ENCODE results near the gene KCNN3. TPM values are rescaled to one million over a fixed set of nuclear protein-coding genes. Genes with fewer than 3 reads are reported as not detected.

KCNN3 gene
- total and polyA plus RNA-seq, 2 of the 8 experiments (the other 6 are each of a cell fraction or from before 2014, with no cell fraction given) = 2.8 to 3.7 TPM

DNA sequence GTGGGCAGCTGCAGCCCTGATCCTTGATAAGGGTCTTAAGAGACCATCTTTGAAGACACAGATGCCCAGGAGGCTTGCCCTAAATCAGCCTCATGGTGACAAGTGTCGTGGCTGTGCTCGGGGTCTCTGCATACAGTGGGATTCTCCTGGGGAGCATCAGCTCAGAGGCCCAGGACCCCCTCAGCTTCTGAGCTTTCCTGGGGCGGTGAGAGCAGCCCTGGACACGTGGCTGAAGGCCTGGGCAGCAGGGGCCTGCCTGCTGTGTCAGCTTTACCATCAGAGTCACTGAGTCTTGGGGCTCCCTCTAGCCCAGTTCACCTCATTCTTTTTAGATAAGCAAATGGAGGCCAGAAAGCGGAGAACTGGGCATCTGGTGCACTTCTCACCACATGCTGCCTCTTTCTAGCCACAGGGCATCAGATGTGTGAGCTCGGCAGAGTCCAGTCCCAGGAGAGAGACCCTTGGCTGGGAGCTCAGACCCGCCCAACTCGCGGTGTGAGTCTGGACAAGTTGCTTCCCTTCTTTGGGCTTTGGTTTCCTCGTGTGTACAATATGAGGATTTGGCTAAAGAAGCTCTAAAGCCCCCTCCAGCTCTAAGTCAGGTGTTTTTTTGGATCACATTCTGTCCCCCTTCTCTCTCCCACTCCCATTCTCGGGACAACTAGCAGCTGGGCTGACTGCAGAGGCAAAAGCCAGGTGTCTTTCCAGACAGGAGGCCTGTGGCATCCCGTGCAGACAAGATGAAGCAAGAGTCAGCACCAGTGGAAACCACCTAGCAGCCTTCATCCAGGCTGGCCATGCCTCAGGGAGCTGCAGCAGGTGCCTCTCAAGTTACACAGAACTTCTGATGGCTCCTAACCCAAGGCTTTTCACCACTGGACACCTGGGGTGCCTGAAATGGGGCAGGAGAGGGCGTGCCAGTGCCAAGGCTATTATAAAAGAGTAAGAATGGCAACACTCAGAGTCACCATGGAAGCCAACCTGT lies 119.1 kb downstream of the KCNN3 start:
- Histone ChIP-seq H3K23ac (ENCODE audit: insufficient read length) (no peak overlapping the region), H2AFZ (ENCODE audit: low read length) (no peak overlapping the region), H3K9me3 (ENCODE audit: insufficient read depth in 2 of 2, low read depth in 1 of 2, low read length in 1 of 2) (no peaks in the 10 kb centered on the region), H3K4me3 (ENCODE audit: extremely low read depth in 1 of 4, insufficient read depth in 2 of 4, low read depth in 3 of 4, low read length in 4 of 4) (no peak overlapping the region), H2BK120ac (replicated peaks; ENCODE audit: low read depth, low read length) (no peak overlapping the region), H3K4ac (replicated peaks; ENCODE audit: insufficient read length, low read depth, low read length) (no peak overlapping the region), H2BK15ac (ENCODE audit: low read length) (0 out of 2 replicates have a peak overlapping the region, but pooled peaks have one; percentile 10), H3K18ac (ENCODE audit: extremely low read depth, low read length) (no peak overlapping the region), H4K8ac (ENCODE audit: extremely low read depth, insufficient read depth, low read length) (no peak overlapping the region), H2BK12ac (ENCODE audit: low read depth, low read length) (no peak overlapping the region), H4K20me1 (replicated peaks in 1 of 2; ENCODE audit: control insufficient read depth in 1 of 2, insufficient read depth in 2 of 2, low read length in 2 of 2) (no peaks in the 10 kb centered on the region), H3K79me2 (ENCODE audit: control insufficient read depth in 1 of 2, insufficient read depth in 2 of 2, low read length in 2 of 2) (no peaks in the 10 kb centered on the region), H3K4me1 (replicated peaks in 1 of 4; ENCODE audit: control insufficient read depth in 3 of 4, insufficient read depth in 4 of 4, low read length in 3 of 4) (peaks cover 0 to 14% (median 7%) of the 10 kb centered on the region in 4 experiments; a peak in 6 of 7 replicates), H3K23me2 (ENCODE audit: low read depth, low read length) (no peaks in the 10 kb centered on the region), H3K14ac (ENCODE audit: insufficient read length) (no peak overlapping the region), H2BK20ac (ENCODE audit: low read length) (no peak overlapping the region), H4K91ac (replicated peaks; ENCODE audit: insufficient read length, low read length) (no peak overlapping the region), H2AK5ac (ENCODE audit: low read depth, low read length) (no peak overlapping the region), H3K9ac (replicated peaks in 1 of 4; ENCODE audit: extremely low read depth in 1 of 4, low read depth in 3 of 4, low read length in 3 of 4) (no peak overlapping the region), H4K5ac (ENCODE audit: insufficient read length, low read depth, low read length) (no peak overlapping the region), H3K27me3 (replicated peaks in 1 of 4; ENCODE audit: control insufficient read depth in 3 of 4, extremely low read depth in 1 of 4, insufficient read depth in 3 of 4, low read length in 3 of 4) (no peaks in the 10 kb centered on the region), H3K56ac (replicated peaks; ENCODE audit: insufficient read length, low read depth, low read length) (no peak overlapping the region), H3K79me1 (ENCODE audit: low read depth, low read length) (no peaks in the 10 kb centered on the region), H3K27ac (ENCODE audit: low read depth, low read length) (no peak overlapping the region), H3K36me3 (ENCODE audit: control insufficient read depth in 2 of 4, insufficient read depth in 4 of 4, low read length in 3 of 4) (no peaks in the 10 kb centered on the region; a peak in 2 of 8 replicates), H2BK5ac (ENCODE audit: low read depth, low read length) (no peak overlapping the region), H3K4me2 (ENCODE audit: insufficient read depth in 1 of 2, low read depth in 2 of 2, low read length in 2 of 2) (no peak overlapping the region)
- ChIA-PET CTCF (ENCODE audit: partially characterized antibody) (interaction anchor here (0.6 to 3.0 kb wide), 23 partner anchors 10 to 271 kb away, joined by 3 to 34 read pairs (median 4); no protein-coding TSS in a partner anchor), POLR2A (ENCODE audit: partially characterized antibody) (interaction anchor here (0.6 to 1.5 kb wide), 2 partner anchors 9 to 11 kb away, joined by 3 to 6 read pairs; no protein-coding TSS in a partner anchor)
- TF ChIP-seq SIN3A (conservative IDR thresholded peaks at IDR 0.05 in 1 of 2, IDR thresholded peaks at IDR 0.05 in 1 of 2; ENCODE audit: low read depth in 1 of 2, low read length in 2 of 2) (no peak), EZH2 (IDR thresholded peaks at IDR 0.05; ENCODE audit: low read depth, low read length, severe bottlenecking) (no peak), RXRA (IDR thresholded peaks at IDR 0.05; ENCODE audit: insufficient read depth, low read depth, low read length) (no peak)
- no peak for DNase-seq (ENCODE audit: low read depth in 1 of 2, low spot score in 2 of 2)
- no peak for FAIRE-seq
- 85% methylated on average over 13 of the region's 13 CpGs; no CpG with 5 or more reads in 1 of the 2 experiments for WGBS, 2 experiments (ENCODE audit: extremely low coverage in 1 of 2, insufficient coverage in 1 of 2, insufficient read length in 1 of 2, insufficient replicate concordance in 2 of 2, low coverage in 1 of 2, low lambda C conversion rate in 2 of 2, missing lambda C conversion rate in 1 of 2)
